H1 (cell line): ENCODE data around the gene RORB.

Source experiments
- ASH2L ChIP-seq: fragments of 200-600, 300-600 bp; sonication (generic); IDR thresholded peaks from one replicate; pipeline ENCODE4 v1.7.1; 2017; ENCODE audit warnings: low read length
- ATF2 ChIP-seq: IDR thresholded peaks from 2 replicates; pipeline ENCODE4 v1.6.1; 2012; ENCODE audit warnings: low read length, inconsistent platforms
- BRCA1 ChIP-seq: IDR thresholded peaks from 2 replicates; pipeline ENCODE4 v1.6.1; 2012; ENCODE audit warnings: low read depth, low read length, improper control_type of control experiment
- CHD2 ChIP-seq: IDR thresholded peaks from 2 replicates; pipeline ENCODE4 v1.6.1; 2012; ENCODE audit warnings: low read length, improper control_type of control experiment
- CTBP2 ChIP-seq: IDR thresholded peaks from 2 replicates; pipeline ENCODE4 v1.7.0; 2011; ENCODE audit warnings: borderline replicate concordance, mild to moderate bottlenecking, moderate library complexity, mixed read lengths, low read length; ENCODE audit not compliant: insufficient read depth, insufficient read length
- HDAC2 ChIP-seq, 2 experiments: fragments of 300-600 bp in 1 of 2; sonication (generic) in 1 of 2; IDR thresholded peaks; 2 replicates each; pipeline ENCODE4 v1.6.1; 2011 to 2012; ENCODE audit warnings: low read depth in 2 of 2, low read length in 2 of 2, mild to moderate bottlenecking in 2 of 2, moderate library complexity in 2 of 2, borderline replicate concordance in 1 of 2, inconsistent platforms in 1 of 2
- MAX ChIP-seq: IDR thresholded peaks from 2 replicates; pipeline ENCODE4 v1.6.1; 2012; ENCODE audit warnings: inconsistent platforms
- NANOG ChIP-seq: IDR thresholded peaks from 2 replicates; pipeline ENCODE4 v1.6.1; 2011; ENCODE audit warnings: low read length, low read depth, mild to moderate bottlenecking, inconsistent platforms; ENCODE audit not compliant: insufficient read depth, poor library complexity, severe bottlenecking
- POLR2AphosphoS5 ChIP-seq: IDR thresholded peaks from 2 replicates; pipeline ENCODE4 v1.6.1; 2011; ENCODE audit warnings: low read depth, low read length
- SIRT6 ChIP-seq: IDR thresholded peaks from one replicate; pipeline ENCODE4 v1.7.1; 2012; ENCODE audit warnings: low read length, inconsistent platforms
- SRF ChIP-seq: IDR thresholded peaks from 2 replicates; pipeline ENCODE4 v1.6.1; 2011; ENCODE audit warnings: mild to moderate bottlenecking, low read depth, low read length, moderate library complexity
- ZNF274 ChIP-seq: IDR thresholded peaks from 2 replicates; pipeline ENCODE4 v1.7.0; 2012; ENCODE audit warnings: low read length, borderline replicate concordance; ENCODE audit errors: extremely low read depth
- TF ChIP-seq, protein P1 (sequence below), 3 experiments: IDR thresholded peaks; 1 replicate in 2 of 3; 2 replicates in 1 of 3; pipeline versions ENCODE4 v1.5.1 to v1.6.1; 2011; ENCODE audit warnings: low read length in 3 of 3, mild to moderate bottlenecking in 3 of 3, inconsistent platforms in 2 of 3, low read depth in 1 of 3, moderate library complexity in 1 of 3; ENCODE audit not compliant: insufficient read depth in 1 of 3; ENCODE audit errors: control extremely low read depth in 1 of 3
- TF ChIP-seq, protein P2 (sequence below): IDR thresholded peaks from 2 replicates; pipeline ENCODE4 v1.6.1; 2012; ENCODE audit warnings: inconsistent platforms

DNA sequence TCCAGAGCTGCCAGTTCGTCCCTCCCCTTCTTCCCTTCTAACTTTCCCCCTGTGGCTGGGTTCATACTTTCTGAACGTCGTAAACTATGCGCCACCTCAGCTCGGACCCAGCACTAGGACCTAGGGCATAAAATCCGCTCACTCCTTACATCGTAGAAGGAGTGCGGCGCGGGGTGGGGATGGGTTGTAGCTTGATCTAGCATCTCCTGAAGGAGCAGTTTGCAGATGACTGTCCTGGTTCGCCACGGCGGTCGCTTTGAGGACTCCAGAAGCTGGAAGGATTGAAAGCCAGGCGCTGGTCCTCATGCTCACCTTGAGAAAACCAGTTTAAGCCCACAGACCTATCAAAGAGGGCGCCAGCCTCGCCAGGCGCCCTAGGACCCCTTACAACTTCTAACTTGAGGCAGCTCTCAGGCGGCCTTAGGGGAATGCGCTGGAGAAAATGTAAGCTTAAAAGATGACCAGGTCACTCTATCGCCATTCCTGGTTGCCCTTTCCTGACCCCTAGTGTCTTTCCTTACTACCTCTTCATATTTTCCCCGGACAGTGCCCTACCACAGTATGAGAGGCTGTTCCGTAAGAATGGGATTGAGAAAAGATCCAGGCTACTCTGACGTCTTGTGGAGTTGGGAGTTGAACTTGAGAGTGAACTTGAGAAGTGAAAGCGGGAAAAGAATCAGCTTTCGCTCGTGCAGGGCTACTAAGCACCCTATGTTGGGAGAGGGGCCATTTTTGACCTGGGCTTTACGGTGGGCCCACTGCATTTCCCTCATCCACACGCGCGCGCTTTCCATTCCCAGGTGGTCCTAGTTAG, 2.8 kb downstream of the RORB start:
- TF ChIP-seq BRCA1: no peak
- TF ChIP-seq SIRT6: no peak
- TF ChIP-seq, protein P1, sequence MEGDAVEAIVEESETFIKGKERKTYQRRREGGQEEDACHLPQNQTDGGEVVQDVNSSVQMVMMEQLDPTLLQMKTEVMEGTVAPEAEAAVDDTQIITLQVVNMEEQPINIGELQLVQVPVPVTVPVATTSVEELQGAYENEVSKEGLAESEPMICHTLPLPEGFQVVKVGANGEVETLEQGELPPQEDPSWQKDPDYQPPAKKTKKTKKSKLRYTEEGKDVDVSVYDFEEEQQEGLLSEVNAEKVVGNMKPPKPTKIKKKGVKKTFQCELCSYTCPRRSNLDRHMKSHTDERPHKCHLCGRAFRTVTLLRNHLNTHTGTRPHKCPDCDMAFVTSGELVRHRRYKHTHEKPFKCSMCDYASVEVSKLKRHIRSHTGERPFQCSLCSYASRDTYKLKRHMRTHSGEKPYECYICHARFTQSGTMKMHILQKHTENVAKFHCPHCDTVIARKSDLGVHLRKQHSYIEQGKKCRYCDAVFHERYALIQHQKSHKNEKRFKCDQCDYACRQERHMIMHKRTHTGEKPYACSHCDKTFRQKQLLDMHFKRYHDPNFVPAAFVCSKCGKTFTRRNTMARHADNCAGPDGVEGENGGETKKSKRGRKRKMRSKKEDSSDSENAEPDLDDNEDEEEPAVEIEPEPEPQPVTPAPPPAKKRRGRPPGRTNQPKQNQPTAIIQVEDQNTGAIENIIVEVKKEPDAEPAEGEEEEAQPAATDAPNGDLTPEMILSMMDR (IDR thresholded peaks at IDR 0.05; ENCODE audit: control extremely low read depth in 1 of 3, insufficient read depth in 1 of 3, low read depth in 1 of 3, low read length in 3 of 3): no peak
- no peak for TF ChIP-seq SRF
- TF ChIP-seq ASH2L: no peak
- TF ChIP-seq ATF2: no peak
- no peak for TF ChIP-seq ZNF274
- TF ChIP-seq NANOG: no peak
- TF ChIP-seq MAX: 0 out of 2 replicates have a peak, but pooled peaks have one; percentile 26
- TF ChIP-seq HDAC2 (IDR thresholded peaks at IDR 0.05; ENCODE audit: borderline replicate concordance in 1 of 2, low read depth in 2 of 2, low read length in 2 of 2): no peak
- no peak for TF ChIP-seq POLR2AphosphoS5
- TF ChIP-seq CTBP2: no peak
- TF ChIP-seq, protein P2, sequence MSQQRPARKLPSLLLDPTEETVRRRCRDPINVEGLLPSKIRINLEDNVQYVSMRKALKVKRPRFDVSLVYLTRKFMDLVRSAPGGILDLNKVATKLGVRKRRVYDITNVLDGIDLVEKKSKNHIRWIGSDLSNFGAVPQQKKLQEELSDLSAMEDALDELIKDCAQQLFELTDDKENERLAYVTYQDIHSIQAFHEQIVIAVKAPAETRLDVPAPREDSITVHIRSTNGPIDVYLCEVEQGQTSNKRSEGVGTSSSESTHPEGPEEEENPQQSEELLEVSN: peak; percentile 65; the same call in 1 of the 2 replicates
- no peak for TF ChIP-seq CHD2
